HG03280 (cell line): ENCODE data around the gene ACTG1.

Experiments used
- ATAC-seq: cut with Tn5 transposase; IDR thresholded peaks from one replicate; pipeline ENCODE4 v1.9.1; 2021; ENCODE audit warnings: mild to moderate bottlenecking, moderate library complexity; ENCODE audit not compliant: unreplicated experiment

ACTG1 gene

DNA sequence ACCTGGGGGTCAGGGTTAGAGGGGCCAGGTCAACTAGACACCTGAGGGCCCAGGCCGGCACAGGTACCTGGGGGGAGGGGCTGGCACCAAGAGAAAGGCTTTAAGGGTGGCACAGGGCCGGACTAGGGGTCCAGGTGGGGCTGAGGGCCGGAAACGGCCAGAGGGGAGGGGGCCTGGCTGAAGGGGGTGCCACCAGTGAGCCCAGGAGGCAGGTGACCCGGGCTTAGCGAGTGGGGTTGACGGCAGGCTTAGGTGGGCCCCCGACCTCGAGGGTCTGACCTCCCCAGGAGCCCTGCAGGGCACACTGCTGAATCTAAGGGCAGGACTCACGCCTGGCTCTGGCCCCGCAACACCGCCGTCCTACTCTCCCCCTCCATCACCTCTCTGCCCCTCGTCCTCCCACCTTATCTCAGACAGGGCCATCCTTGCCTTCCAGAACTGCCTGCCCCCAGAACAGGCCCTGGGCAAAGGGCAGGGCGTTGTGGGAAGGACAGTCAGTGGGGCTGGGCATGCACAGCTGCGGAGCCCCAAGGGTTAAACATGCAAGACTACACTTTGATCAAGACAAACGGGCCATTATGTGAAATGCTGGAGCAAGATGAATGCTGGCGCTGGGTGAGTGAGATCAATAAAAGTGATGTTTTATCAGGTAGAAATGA is 44.4 kb downstream of the ACTG1 start:
- ATAC-seq = no peak

DNA sequence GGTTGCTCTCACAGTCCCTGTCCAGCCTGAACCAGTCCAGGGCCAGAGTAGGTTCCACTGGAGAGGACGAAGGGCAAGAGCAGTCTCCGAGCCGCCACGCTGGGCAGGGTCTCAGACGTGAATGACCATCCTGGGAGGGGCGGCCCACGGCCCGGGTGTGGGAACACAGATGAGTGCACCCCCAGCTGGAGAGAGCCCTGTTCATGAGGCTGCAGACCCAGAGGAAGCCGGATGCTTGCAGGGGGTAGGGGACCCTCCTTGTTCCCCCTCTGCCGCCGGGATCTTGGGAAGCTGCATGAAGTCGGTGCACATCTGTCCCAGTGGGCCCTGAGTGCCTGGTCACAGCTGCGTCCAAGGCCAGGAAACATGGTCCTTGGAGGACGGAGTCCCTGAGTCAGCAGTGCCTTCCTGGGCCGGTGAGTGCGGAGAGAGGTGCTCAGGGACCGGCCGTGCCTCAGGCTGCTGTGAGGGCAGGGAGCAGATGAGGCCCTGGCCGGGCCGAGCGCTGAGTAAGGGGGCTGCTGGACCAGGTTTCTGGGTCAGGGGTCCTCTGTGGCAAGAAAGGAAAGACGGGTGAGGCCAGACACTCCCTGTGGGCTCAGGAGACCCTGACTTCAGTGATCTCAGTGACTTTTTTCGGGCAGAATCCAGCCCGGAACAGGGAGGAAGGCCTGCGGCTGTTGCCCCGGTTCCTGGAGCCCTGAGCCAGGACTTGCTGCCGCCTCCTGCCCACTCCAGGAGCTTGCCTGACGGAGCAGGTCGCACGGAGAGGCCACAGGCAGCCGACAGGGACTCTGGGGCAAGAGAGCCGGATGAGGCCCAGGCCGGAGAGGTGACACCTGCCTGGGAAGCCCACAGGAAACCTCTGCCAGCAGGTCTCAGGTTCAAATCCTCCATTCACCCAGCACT is 45.8 kb downstream of the ACTG1 start:
- no peak for ATAC-seq

DNA sequence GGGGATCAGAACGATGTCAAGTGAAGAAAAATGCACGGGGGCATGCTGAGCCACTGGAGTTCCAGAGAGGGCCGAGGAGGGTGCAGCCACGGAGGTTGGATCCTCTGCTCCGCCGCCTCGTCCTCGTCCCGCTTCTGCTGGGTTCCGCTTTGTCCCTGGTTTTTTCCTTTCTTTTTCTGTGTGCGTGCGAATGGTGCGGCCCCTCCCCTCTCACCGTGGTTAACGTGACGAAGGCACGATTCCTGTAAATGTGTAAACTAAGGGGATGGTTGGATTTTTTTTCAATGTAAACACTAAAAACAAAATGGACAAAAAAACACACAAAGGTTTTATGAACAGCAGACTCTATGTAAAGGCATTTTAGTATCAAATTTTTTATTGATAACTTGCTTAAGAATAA is 46.7 kb downstream of the ACTG1 start:
- no peak for ATAC-seq

DNA sequence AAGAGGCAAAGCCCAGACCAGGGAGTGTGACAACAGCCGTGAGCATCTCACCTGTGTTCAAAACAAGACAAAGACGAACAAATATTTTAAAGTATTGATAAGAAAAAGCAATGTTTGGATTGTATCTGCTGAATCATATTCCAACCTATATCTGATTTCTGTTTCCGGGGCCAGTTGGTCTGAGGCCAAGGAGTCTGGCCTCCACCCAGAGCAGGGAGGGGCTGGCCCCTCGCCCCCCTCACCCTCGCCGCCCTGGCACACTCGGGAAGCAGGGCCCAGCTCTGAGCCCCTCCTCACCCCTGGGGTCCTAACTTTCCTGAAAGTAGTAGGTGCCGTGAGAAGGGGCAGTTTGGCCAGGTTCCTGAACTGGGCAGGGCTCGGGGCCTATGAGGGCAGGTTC is 48.0 kb downstream of the ACTG1 start:
- ATAC-seq = no peak

DNA sequence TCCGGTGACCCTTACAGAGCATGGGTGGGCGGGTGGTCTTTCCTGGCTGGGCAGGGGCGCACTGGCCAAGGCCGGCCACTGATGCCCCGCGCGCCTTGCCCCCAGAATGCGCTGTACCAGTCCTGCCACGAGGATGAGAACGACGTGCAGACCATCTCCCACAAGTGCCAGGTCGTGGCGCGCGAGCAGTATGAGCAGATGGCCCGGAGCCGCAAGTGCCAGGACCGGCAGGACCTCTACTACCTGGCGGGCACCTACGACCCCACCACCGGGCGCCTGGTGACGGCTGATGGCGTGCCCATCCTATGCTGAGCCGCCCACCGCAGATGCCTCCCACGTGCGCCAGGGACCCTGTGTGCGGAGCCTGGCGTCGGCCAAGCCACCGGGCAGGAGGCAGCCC is 49.1 kb downstream of the ACTG1 start:
- ATAC-seq = no peak

DNA sequence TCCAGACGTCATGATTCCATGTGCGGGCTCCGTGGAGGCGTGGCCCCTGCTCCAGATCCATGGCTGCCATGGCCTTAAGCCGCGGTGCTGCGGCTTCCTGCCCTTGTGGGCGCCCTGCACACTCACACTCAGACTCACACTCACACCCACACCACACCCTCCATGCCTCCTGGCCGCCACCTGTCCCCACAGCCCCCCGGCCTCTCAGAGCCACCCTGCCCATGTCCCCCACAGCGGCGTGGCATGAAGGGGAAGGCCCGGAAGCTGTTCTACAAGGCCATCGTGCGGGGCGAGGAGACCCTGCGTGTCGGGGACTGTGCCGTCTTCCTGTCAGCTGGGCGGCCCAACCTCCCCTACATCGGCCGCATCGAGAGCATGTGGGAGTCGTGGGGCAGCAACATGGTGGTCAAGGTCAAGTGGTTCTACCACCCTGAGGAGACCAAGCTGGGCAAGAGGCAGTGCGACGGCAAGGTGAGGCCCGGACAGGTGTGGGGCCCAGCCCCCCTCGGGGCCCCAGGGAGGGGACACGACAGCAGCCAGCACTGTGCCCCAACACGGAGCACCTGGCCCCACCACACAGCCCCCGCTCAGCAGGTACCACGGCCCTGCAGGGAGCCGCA is 50.0 kb downstream of the ACTG1 start:
- ATAC-seq = no peak

DNA sequence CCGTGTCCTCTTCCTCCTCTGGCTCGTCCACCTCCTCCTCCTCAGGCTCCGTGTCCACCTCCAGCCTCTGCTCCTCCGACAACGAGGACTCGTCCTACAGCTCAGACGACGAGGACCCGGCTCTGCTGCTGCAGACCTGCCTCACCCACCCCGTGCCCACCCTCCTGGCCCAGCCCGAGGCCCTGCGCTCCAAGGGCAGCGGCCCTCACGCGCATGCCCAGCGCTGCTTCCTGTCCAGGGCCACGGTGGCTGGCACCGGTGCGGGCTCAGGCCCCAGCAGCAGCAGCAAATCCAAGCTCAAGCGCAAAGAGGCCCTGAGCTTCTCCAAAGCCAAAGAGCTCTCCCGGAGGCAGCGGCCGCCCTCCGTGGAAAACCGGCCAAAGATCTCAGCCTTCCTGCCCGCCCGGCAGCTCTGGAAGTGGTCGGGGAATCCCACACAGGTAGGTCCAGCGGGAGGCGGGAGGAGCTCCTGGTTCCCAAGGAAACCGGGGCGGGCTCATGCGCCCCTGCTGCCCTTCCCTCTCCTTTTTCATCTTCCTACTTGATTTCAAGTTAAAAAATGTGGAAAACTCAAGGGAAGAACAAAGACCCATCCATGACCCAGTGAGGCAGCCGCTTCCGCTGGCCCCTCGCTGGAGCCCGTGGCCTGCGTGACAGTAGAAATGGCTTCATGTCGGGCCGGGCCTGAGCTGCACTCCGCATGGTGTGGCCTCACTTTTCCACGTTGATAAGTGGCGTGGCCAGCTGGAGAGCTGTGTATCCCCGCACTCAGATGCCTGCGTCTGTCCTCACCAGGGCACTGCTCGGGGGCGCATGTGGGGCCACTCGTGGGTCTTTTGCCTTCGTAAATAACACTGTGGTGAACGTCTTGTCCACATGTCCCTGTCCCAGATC is 50.7 kb downstream of the ACTG1 start:
- no peak for ATAC-seq

DNA sequence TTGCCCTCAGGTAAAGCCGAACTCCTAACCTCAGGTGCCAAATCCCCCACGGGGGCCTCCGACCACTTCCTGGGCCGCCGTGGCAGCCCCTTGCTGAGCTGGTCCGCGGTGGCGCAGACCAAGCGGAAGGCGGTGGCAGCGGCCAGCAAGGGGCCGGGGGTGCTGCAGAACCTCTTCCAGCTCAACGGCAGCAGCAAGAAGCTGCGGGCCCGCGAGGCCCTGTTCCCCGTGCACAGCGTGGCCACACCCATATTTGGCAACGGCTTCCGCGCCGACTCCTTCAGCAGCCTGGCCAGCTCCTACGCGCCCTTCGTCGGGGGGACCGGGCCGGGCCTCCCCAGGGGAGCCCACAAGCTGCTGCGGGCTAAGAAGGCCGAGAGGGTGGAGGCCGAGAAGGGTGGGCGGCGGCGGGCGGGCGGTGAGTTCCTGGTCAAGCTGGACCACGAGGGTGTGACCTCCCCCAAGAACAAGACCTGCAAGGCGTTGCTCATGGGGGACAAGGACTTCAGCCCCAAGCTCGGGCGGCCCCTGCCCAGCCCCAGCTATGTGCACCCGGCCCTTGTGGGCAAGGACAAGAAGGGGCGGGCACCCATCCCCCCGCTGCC is 51.6 kb downstream of the ACTG1 start:
- no peak for ATAC-seq
